SK-N-SH (cell line): ENCODE data around the gene PCSK9. TPM values are rescaled to one million over a fixed set of nuclear protein-coding genes. Genes with fewer than 3 reads are reported as not detected.

Experiments used
- CTCF ChIA-PET: fragments of 300-600, 350-600 bp; formaldehyde crosslinking; extraction: SDS; loops from one replicate; lab custom pipeline; 2021; lab: Yijun Ruan, JAX
- POLR2A ChIA-PET: fragments of 350-600 bp; sonication (Branson Sonifier 250); formaldehyde crosslinking; extraction: SDS; loops from one replicate; lab custom pipeline; 2020; ENCODE audit warnings: antibody characterized with exemption, inconsistent platforms; lab: Yijun Ruan, JAX
- DNase-seq: peaks from one replicate; pipeline ENCODE4 v3.0.0; 2012
- H2AFZ ChIP-seq: fragments of 200-600 bp; sonication (generic); 2 replicates; pipeline ENCODE4 v1.8.1; 2016; ENCODE audit warnings: antibody characterized with exemption, mild to moderate bottlenecking, low read depth
- H3F3A ChIP-seq: fragments of 200-600 bp; sonication (generic); replicated peaks from 2 replicates; pipeline ENCODE3; 2016; ENCODE audit warnings: antibody characterized with exemption, mild to moderate bottlenecking; ENCODE audit not compliant: insufficient read depth
- H3K27ac ChIP-seq, 2 experiments: fragments of 200-500 bp in 1 of 2; fragments of 200-600 bp in 1 of 2; sonication (Bioruptor generic) in 1 of 2; sonication (generic), shearing (Covaris generic) in 1 of 2; 2 replicates each; pipeline versions ENCODE4 v1.5.1 to v1.6.1; 2014 to 2016; ENCODE audit warnings: low read depth in 2 of 2, inconsistent platforms in 1 of 2, low read length in 1 of 2, mild to moderate bottlenecking in 1 of 2, mixed read lengths in 1 of 2
- H3K27me3 ChIP-seq: fragments of 200-600 bp; sonication (generic), shearing (Covaris generic); 2 replicates; pipeline ENCODE4 v1.6.1; 2016; ENCODE audit warnings: mixed run types; ENCODE audit not compliant: insufficient read depth
- H3K36me3 ChIP-seq, 2 experiments: fragments of 200-500 bp in 1 of 2; fragments of 200-600 bp in 1 of 2; sonication (Bioruptor generic) in 1 of 2; sonication (generic) in 1 of 2; replicated peaks in 1 of 2; 2 replicates each; pipeline versions ENCODE3 to v1.5.1; 2014 to 2016; ENCODE audit warnings: low read length in 1 of 2, mild to moderate bottlenecking in 1 of 2; ENCODE audit not compliant: insufficient read depth in 2 of 2, control insufficient read depth in 1 of 2
- H3K4me1 ChIP-seq, 2 experiments: fragments of 200-500 bp in 1 of 2; fragments of 200-600 bp in 1 of 2; sonication (Bioruptor generic) in 1 of 2; sonication (generic), shearing (Covaris generic) in 1 of 2; 2 replicates each; pipeline versions ENCODE4 v1.5.1 to v1.6.1; 2014 to 2016; ENCODE audit warnings: low read depth in 1 of 2, low read length in 1 of 2, mixed run types in 1 of 2; ENCODE audit not compliant: insufficient read depth in 2 of 2, control insufficient read depth in 1 of 2
- H3K4me2 ChIP-seq: fragments of 200-600 bp; sonication (generic), shearing (Covaris generic); 2 replicates; pipeline ENCODE4 v1.6.1; 2017; ENCODE audit warnings: mixed run types
- H3K4me3 ChIP-seq, 2 experiments: fragments of 200-500 bp in 1 of 2; fragments of 200-600 bp in 1 of 2; sonication (Bioruptor generic) in 1 of 2; sonication (generic), shearing (Covaris generic) in 1 of 2; 2 replicates each; pipeline versions ENCODE4 v1.5.1 to v1.8.1; 2014 to 2016; ENCODE audit warnings: low read depth in 2 of 2, inconsistent platforms in 1 of 2, low read length in 1 of 2, mild to moderate bottlenecking in 1 of 2, mixed read lengths in 1 of 2, moderate library complexity in 1 of 2
- H3K79me2 ChIP-seq: fragments of 200-600 bp; sonication (generic); 2 replicates; pipeline ENCODE4 v1.8.1; 2017; ENCODE audit warnings: mild to moderate bottlenecking; ENCODE audit not compliant: insufficient read depth
- H3K9ac ChIP-seq: fragments of 200-600 bp; sonication (generic); 2 replicates; pipeline ENCODE4 v1.6.1; 2017; ENCODE audit warnings: mixed run types
- H3K9me2 ChIP-seq: fragments of 200-600 bp; sonication (generic); 2 replicates; pipeline ENCODE4 v1.6.1; 2017; ENCODE audit warnings: mixed run types
- H3K9me3 ChIP-seq: fragments of 200-600 bp; sonication (generic); 2 replicates; pipeline ENCODE4 v1.6.1; 2017; ENCODE audit warnings: mixed run types, mild to moderate bottlenecking, moderate library complexity
- H4K20me1 ChIP-seq: fragments of 200-600 bp; sonication (generic); 2 replicates; pipeline ENCODE4 v1.6.1; 2017; ENCODE audit warnings: mild to moderate bottlenecking, mixed run types; ENCODE audit not compliant: insufficient read depth
- CHD2 ChIP-seq: fragments of 150-350 bp; IDR thresholded peaks from 2 replicates; pipeline ENCODE4 v1.6.1; 2018; ENCODE audit warnings: low read length; ENCODE audit not compliant: partially characterized antibody
- EZH2phosphoT487 ChIP-seq: fragments of 200-600 bp; sonication (generic); IDR thresholded peaks from 2 replicates; pipeline ENCODE4 v1.6.1; 2017; ENCODE audit warnings: low read depth, mixed run types, mild to moderate bottlenecking, antibody characterized with exemption, moderate library complexity, borderline replicate concordance
- FOXJ3 ChIP-seq: sonication (generic); formaldehyde crosslinking; IDR thresholded peaks from 2 replicates; pipeline ENCODE4 v1.5.1; 2020; ENCODE audit warnings: mild to moderate bottlenecking, missing genetic modification reagents
- FOXM1 ChIP-seq: IDR thresholded peaks from 2 replicates; pipeline ENCODE4 v1.4.0; 2012; ENCODE audit warnings: low read depth, mild to moderate bottlenecking
- GABPA ChIP-seq: IDR thresholded peaks from 2 replicates; pipeline ENCODE4 v1.4.0; 2012; ENCODE audit warnings: low read depth, mild to moderate bottlenecking
- MEF2A ChIP-seq: IDR thresholded peaks from 2 replicates; pipeline ENCODE4 v1.4.0; 2012; ENCODE audit warnings: low read depth, borderline replicate concordance
- NFIC ChIP-seq: IDR thresholded peaks from 2 replicates; pipeline ENCODE4 v1.4.0; 2012; ENCODE audit warnings: borderline replicate concordance
- NRF1 ChIP-seq: IDR thresholded peaks from 2 replicates; pipeline ENCODE4 v1.6.1; 2012; ENCODE audit warnings: low read depth, mild to moderate bottlenecking, low read length
- RAD21 ChIP-seq: IDR thresholded peaks from 2 replicates; pipeline ENCODE4 v1.6.1; 2012; ENCODE audit warnings: mild to moderate bottlenecking, low read length
- RXRA ChIP-seq: IDR thresholded peaks from 2 replicates; pipeline ENCODE4 v1.4.0; 2012; ENCODE audit warnings: low read depth, mild to moderate bottlenecking, borderline replicate concordance
- SIN3A ChIP-seq: IDR thresholded peaks from 2 replicates; pipeline ENCODE4 v1.6.1; 2012; ENCODE audit warnings: low read depth, mild to moderate bottlenecking, low read length, moderate library complexity, borderline replicate concordance
- TCF12 ChIP-seq: IDR thresholded peaks from 2 replicates; pipeline ENCODE4 v1.4.0; 2012
- TEAD4 ChIP-seq: IDR thresholded peaks from 2 replicates; pipeline ENCODE4 v1.4.0; 2012; ENCODE audit warnings: mild to moderate bottlenecking, borderline replicate concordance; ENCODE audit not compliant: insufficient read depth
- YY1 ChIP-seq: IDR thresholded peaks from 2 replicates; pipeline ENCODE4 v1.4.0; 2012; ENCODE audit warnings: low read depth, mild to moderate bottlenecking
- WGBS: methylation state at CpG from one replicate; pipeline ENCODE4 v1.1.6; 2017; ENCODE audit warnings: low lambda C conversion rate; 5-methylcytosine and 5-hydroxymethylcytosine counted together
- polyA plus RNA-seq, 3 experiments: library from polyadenylated mRNA; depleted of rRNA; stranded (reverse); fragments of >200 nt; gene quantifications; 2 replicates each; pipeline ENCODE4 v1.2.3, GENCODE V29; 2012
- TF ChIP-seq, protein P1 (sequence below): IDR thresholded peaks from 2 replicates; pipeline ENCODE4; 2012
- TF ChIP-seq, protein P2 (sequence below): IDR thresholded peaks from 2 replicates; pipeline ENCODE4 v1.4.0; 2012; ENCODE audit warnings: low read depth, borderline replicate concordance
- TF ChIP-seq, protein P3 (sequence below): fragments of 150-350 bp; IDR thresholded peaks from 2 replicates; pipeline ENCODE4 v1.6.1; 2017; ENCODE audit warnings: antibody characterized with exemption, low read length, low read depth, borderline replicate concordance

PCSK9 gene
- polyA plus RNA-seq, 1 of the 3 experiments (the other 2 are of a cell fraction): 0.02 TPM

DNA sequence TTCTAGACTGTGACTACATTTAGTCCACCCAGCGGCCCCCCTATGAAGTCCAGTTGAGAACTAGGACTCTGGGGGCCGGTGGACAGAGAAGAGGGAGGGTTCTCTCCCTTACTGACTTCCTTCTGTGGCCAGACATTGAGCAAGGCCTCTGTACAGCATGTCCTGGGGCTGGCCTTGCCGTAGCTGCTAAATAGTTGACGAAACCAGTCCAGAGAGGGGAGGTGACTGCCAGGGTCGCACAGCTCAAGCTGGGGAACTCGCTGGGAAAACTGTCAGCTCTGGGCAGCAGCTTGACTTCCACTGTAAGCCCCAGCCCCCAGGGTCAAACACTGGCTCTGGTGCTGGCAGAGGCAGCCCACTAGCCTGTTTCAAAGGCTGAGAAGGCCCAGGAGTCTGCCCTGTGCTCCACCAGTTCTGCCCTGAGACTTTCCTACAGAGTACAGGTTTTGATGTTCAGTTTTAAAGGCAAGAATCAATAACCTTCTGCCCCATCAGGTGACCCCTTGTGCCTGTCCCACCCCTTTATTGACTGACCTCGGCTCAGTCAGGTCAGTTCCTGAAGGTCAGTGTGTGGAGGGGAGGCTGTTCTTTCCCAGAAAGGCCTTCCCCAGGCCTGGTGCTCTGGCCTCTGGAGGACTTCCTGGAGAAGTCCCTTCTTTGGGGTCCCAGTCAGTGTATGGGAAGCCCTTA lies 14.1 kb downstream of the PCSK9 start:
- Histone ChIP-seq H3K4me3 (no peak overlapping the region), H3K4me1 (peaks cover 0 to 28% of the 10 kb centered on the region in 2 experiments; a peak in 1 of 4 replicates), H4K20me1 (no peaks in the 10 kb centered on the region), H2AFZ (no peak overlapping the region), H3K27ac (no peak overlapping the region), H3F3A (no peaks in the 10 kb centered on the region), H3K4me2 (no peak overlapping the region), H3K79me2 (no peaks in the 10 kb centered on the region), H3K9ac (no peak overlapping the region), H3K27me3 (no peaks in the 10 kb centered on the region), H3K36me3 (no peaks in the 10 kb centered on the region), H3K9me2 (no peaks in the 10 kb centered on the region), H3K9me3 (no peaks in the 10 kb centered on the region)
- POLR2A ChIA-PET: no interaction called here
- 45% methylated on average over 4 of the region's 7 CpGs for WGBS
- TF ChIP-seq TCF12: no peak
- TF ChIP-seq, protein P1, sequence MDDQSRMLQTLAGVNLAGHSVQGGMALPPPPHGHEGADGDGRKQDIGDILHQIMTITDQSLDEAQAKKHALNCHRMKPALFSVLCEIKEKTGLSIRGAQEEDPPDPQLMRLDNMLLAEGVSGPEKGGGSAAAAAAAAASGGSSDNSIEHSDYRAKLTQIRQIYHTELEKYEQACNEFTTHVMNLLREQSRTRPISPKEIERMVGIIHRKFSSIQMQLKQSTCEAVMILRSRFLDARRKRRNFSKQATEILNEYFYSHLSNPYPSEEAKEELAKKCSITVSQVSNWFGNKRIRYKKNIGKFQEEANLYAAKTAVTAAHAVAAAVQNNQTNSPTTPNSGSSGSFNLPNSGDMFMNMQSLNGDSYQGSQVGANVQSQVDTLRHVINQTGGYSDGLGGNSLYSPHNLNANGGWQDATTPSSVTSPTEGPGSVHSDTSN: no peak
- no peak for TF ChIP-seq EZH2phosphoT487
- TF ChIP-seq MEF2A: no peak
- no peak for TF ChIP-seq CHD2
- TF ChIP-seq YY1: no peak
- no peak for TF ChIP-seq NRF1
- no peak for TF ChIP-seq TEAD4
- TF ChIP-seq, protein P2, sequence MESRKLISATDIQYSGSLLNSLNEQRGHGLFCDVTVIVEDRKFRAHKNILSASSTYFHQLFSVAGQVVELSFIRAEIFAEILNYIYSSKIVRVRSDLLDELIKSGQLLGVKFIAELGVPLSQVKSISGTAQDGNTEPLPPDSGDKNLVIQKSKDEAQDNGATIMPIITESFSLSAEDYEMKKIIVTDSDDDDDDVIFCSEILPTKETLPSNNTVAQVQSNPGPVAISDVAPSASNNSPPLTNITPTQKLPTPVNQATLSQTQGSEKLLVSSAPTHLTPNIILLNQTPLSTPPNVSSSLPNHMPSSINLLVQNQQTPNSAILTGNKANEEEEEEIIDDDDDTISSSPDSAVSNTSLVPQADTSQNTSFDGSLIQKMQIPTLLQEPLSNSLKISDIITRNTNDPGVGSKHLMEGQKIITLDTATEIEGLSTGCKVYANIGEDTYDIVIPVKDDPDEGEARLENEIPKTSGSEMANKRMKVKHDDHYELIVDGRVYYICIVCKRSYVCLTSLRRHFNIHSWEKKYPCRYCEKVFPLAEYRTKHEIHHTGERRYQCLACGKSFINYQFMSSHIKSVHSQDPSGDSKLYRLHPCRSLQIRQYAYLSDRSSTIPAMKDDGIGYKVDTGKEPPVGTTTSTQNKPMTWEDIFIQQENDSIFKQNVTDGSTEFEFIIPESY: no peak
- no peak for TF ChIP-seq RXRA
- TF ChIP-seq FOXJ3: no peak
- no peak for TF ChIP-seq GABPA
- TF ChIP-seq, protein P3, sequence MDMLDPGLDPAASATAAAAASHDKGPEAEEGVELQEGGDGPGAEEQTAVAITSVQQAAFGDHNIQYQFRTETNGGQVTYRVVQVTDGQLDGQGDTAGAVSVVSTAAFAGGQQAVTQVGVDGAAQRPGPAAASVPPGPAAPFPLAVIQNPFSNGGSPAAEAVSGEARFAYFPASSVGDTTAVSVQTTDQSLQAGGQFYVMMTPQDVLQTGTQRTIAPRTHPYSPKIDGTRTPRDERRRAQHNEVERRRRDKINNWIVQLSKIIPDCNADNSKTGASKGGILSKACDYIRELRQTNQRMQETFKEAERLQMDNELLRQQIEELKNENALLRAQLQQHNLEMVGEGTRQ: no peak
- TF ChIP-seq SIN3A: no peak
- TF ChIP-seq FOXM1: no peak
- no peak for TF ChIP-seq RAD21
- TF ChIP-seq NFIC: no peak
- no peak for DNase-seq
- CTCF ChIA-PET: interaction anchor here (2.5 kb wide), 1 partner anchor 18 kb away, joined by 7 read pairs; no protein-coding TSS in a partner anchor
